GM15510 (cell line): ENCODE data around the gene PPP4R4.

Source experiments
- POLR2A ChIP-seq: IDR thresholded peaks from 3 replicates; pipeline ENCODE4 v1.6.1; 2011; ENCODE audit warnings: borderline replicate concordance; ENCODE audit not compliant: insufficient read length; ENCODE audit errors: extremely low read depth

PPP4R4 gene

GRCh38 chr14:94282991-94283723 lies 109.0 kb downstream of the PPP4R4 start:
- no peak for TF ChIP-seq POLR2A

- no peak for TF ChIP-seq POLR2A
These were observed 110.1 kb downstream of the PPP4R4 start for GRCh38 chr14:94284221-94284620.

GRCh38 chr14:94285158-94285557 lies 111.0 kb downstream of the PPP4R4 start:
- TF ChIP-seq POLR2A: no peak

GRCh38 chr14:94288610-94289465 lies 114.7 kb downstream of the PPP4R4 start:
- TF ChIP-seq POLR2A: no peak

GRCh38 chr14:94290197-94290596 lies 116.1 kb downstream of the PPP4R4 start:
- no peak for TF ChIP-seq POLR2A

- TF ChIP-seq POLR2A: no peak
These were observed 117.2 kb downstream of the PPP4R4 start for GRCh38 chr14:94291159-94291905.

GRCh38 chr14:94291906-94292525 lies 117.9 kb downstream of the PPP4R4 start:
- no peak for TF ChIP-seq POLR2A

- TF ChIP-seq POLR2A: no peak
These were observed 118.4 kb downstream of the PPP4R4 start for GRCh38 chr14:94292526-94292871.

- TF ChIP-seq POLR2A: no peak
These were observed 118.9 kb downstream of the PPP4R4 start, which contains the start of gene SERPINA10 for GRCh38 chr14:94292872-94293577. TSS of gene SERPINA10 (minus strand) at chr14:94293268. CDS start at chr14:94290593, 2,675 bp downstream.

GRCh38 chr14:94293578-94293924 lies 119.4 kb downstream of the PPP4R4 start:
- TF ChIP-seq POLR2A: no peak

GRCh38 chr14:94295360-94296180 lies 121.4 kb downstream of the PPP4R4 start:
- no peak for TF ChIP-seq POLR2A

GRCh38 chr14:94298130-94298529 lies 124.0 kb downstream of the PPP4R4 start:
- TF ChIP-seq POLR2A: no peak

- no peak for TF ChIP-seq POLR2A
These were observed 129.0 kb downstream of the PPP4R4 start for GRCh38 chr14:94303111-94303510.
